NOMO-1 treated with dmso at 0.1 percent for 144 hours (cell line): ENCODE data around the gene RASGRP4.
"Not testable (repeated sequence)": the region's sequence is repeated elsewhere in the genome, so short reads cannot be mapped to it uniquely, and the experiment has no call there.

Experiments
- DNase-seq: peaks from one replicate; lab custom pipeline; 2025; ENCODE audit not compliant: unreplicated experiment; lab: John Stamatoyannopoulos, UW

RASGRP4 gene

GRCh38 chr19:38375098-38375493 lies 50.9 kb downstream of the RASGRP4 start:
- DNase-seq = no peak

GRCh38 chr19:38374332-38375097 lies 51.5 kb downstream of the RASGRP4 start, which contains the start of gene PSMD8:
Gene PSMD8, plus strand, starts transcription at chr19:38374571. Its CDS starts 31 bp downstream, at chr19:38374602.
- peak; percentile 98 for DNase-seq

GRCh38 chr19:38373907-38374331 lies 52.1 kb downstream of the RASGRP4 start:
- DNase-seq = no peak

DNA sequence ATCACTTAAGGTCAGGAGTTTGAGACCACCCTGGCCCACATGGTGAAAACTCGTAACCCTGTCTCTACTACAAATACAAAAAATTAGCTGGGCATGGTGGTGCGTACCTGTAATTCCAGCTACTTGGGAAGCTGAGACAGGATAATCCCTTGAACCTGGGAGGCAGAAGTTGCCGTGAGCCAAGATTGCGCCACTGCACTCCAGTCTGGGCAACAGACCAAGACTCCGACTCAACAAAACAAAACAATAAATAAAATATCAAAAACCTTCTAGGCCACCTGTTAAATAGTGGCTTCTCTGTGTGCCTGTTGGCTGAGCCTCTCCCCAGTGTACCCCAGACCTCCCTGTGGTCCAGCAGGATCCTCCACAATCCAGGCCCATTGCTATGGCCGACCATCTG lies 54.9 kb downstream of the RASGRP4 start:
- DNase-seq = no peak

- no peak for DNase-seq
Observed at GRCh38 chr19:38370299-38370698, 55.7 kb downstream of the RASGRP4 start.

- no peak for DNase-seq
Observed at GRCh38 chr19:38369584-38369983, 56.4 kb downstream of the RASGRP4 start.

DNA sequence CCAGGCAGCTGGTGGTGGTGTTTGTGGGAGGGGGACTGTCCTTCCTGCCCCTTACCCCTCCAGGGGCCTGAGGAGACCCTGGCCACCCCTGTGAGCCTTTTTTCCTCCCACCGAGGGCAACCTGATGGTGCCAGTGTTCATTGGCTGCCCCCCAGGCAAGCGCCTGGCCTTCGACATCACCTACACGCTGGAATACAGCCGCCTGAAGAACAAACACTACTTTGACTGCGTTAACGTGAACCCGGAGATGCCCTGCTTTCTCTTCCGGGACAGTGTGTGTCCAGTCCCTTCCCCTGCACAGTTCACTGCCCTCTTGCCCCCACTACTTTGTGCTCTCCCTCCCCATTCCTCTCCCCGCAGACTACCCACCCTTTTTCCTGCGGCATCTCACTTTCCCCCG lies 59.0 kb downstream of the RASGRP4 start:
- DNase-seq = no peak

DNA sequence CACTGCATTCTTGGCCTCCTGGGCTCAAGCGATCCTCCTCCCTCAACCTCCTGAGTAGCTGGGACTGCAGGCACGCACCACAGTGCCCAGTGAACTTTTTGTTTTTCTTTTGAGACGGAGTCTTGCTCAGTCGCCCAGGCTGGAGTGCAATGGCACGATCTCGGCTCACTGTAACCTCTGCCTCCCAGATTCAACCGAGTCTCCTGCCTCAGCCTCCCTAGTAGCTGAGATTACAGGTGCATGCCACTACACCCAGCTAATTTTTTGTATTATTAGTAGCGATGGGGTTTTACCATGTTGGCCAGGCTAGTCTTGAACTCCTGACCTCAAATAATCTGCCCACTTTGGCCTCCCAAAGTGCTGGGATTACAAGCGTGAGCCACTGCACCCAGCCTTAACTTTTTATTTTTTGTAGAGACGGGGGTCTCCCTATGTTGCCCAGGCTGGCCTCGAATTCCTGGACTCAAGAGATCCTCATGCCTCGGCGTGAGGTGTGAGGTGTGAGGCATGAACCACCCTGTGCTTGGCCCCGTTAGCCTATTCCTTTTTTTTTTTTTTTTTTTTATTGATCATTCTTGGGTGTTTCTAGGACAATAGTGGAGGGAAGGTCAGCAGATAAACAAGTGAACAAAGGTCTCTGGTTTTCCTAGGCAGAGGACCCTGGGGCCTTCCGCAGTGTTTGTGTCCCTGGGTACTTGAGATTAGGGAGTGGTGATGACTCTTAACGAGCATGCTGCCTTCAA lies 62.9 kb downstream of the RASGRP4 start:
- not testable (repeated sequence) for DNase-seq

- DNase-seq = peak; percentile 84
Observed at GRCh38 chr19:38362076-38362945, 63.7 kb downstream of the RASGRP4 start.

GRCh38 chr19:38361633-38362075 lies 64.4 kb downstream of the RASGRP4 start:
- DNase-seq = peak; percentile 75

DNA sequence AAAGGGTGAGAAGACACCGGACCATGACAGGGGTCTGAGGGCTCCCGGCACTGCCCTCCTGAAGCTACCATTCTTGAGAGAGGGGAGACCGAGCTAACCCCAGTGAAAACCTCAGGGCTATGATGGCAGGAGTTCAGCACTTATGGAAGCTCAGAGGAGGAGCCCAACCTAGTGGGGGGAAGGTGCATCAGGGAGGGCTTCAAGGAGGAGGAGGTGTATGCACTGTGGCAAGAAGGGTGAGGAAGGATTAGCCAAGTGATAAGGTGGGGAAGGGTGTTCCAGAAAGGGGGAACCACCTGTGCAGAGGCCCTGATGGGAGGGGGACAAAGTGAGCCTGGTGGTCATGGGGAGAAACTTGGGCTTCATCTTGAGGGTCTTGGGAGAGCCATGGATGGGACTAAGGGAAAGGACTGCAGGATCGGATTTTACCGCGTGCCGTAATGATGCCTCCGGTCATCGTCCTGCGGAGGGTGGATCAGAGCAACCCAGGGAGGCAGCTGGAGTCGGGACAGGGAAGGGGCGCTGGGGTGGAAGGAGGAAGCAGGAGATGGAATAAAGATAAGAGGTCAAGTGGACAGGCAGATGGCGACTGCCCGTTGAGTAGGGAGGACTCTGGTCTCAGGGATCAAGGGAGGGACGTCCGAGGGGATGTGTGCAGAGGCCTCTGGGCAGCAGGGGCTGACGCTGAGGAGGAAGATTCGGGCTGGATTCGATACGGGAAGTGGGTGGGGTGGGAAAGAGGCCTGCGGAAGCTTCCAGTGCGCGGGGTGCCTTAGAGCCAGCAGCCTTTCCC lies 65.0 kb downstream of the RASGRP4 start:
- DNase-seq = no peak

- no peak for DNase-seq
Observed at GRCh38 chr19:38360351-38360750, 65.7 kb downstream of the RASGRP4 start.

- no peak for DNase-seq
Observed at GRCh38 chr19:38359242-38360021, 66.6 kb downstream of the RASGRP4 start.
